ENCODE measurements around the gene COA1.

DNA sequence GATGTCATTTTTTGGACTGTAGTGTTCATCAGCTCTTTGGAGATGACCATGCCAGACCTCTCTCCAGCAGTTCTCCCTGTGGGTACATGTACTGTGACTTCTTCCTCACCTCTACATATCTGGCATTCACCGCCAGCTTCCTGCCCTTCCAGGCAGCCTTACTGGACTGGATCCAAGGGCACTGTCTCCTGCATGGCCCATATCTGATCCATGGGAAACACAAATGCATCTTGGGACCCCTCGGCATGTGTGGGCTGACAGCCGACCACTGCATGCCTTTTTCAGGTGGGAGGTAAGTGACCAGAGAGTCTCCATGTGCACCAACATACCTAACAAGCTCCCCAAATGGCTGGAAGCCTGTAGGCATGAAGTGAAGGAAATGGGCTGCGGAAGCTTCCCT, 25.3 kb upstream of the COA1 start:
- TF ChIP-seq, protein P1, sequence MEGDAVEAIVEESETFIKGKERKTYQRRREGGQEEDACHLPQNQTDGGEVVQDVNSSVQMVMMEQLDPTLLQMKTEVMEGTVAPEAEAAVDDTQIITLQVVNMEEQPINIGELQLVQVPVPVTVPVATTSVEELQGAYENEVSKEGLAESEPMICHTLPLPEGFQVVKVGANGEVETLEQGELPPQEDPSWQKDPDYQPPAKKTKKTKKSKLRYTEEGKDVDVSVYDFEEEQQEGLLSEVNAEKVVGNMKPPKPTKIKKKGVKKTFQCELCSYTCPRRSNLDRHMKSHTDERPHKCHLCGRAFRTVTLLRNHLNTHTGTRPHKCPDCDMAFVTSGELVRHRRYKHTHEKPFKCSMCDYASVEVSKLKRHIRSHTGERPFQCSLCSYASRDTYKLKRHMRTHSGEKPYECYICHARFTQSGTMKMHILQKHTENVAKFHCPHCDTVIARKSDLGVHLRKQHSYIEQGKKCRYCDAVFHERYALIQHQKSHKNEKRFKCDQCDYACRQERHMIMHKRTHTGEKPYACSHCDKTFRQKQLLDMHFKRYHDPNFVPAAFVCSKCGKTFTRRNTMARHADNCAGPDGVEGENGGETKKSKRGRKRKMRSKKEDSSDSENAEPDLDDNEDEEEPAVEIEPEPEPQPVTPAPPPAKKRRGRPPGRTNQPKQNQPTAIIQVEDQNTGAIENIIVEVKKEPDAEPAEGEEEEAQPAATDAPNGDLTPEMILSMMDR (IDR thresholded peaks at IDR 0.05), result no peak
- TF ChIP-seq POLR2A (IDR thresholded peaks at IDR 0.05) (no peak), EP300 (IDR thresholded peaks at IDR 0.05; ENCODE audit: low read depth) (no peak)
